HepG2 (cell line): Measurements from ENCODE around the gene ERCC6L2. TPM values are rescaled to one million over a fixed set of nuclear protein-coding genes. Genes with fewer than 3 reads are reported as not detected.

Experiments
- ATAC-seq: fragments of 200-7000 bp; cut with Tn5 transposase; 3 replicates; pipeline ENCODE4 v1.9.1; 2020; ENCODE audit warnings: mild to moderate bottlenecking, moderate library complexity
- BruUV-seq: library from RNA; stranded (reverse); fragments of 400-500 nt; replicated peaks from 2 replicates; lab custom pipeline; 2021; lab: Mats Ljungman, UMichigan
- CTCF ChIA-PET: fragments of 300-600 bp; formaldehyde crosslinking; extraction: SDS; loops from one replicate; lab custom pipeline; 2021; ENCODE audit warnings: low total read pairs, inconsistent platforms, low intra/inter-chr PET ratio; lab: Yijun Ruan, JAX
- POLR2A ChIA-PET: fragments of 350-600 bp; sonication (Branson Sonifier 250); formaldehyde crosslinking; loops from one replicate; lab custom pipeline; 2020; ENCODE audit warnings: antibody characterized with exemption, inconsistent platforms; lab: Yijun Ruan, JAX
- DNase-seq: peaks from one replicate; pipeline ENCODE4 v3.0.0-alpha.2; 2015; ENCODE audit warnings: low spot score
- FAIRE-seq: peaks from 3 replicates; lab custom pipeline; 2011; peaks lifted over from hg19 to GRCh38; lab: Jason Lieb, UNC
- H2AFZ ChIP-seq: one replicate; pipeline ENCODE4 v1.6.1; 2011; ENCODE audit warnings: low read length, inconsistent platforms
- H3K27ac ChIP-seq: fragments of 300-600 bp; 3 replicates; pipeline ENCODE4 v1.8.0; 2011; ENCODE audit warnings: mixed run types, mild to moderate bottlenecking, mixed read lengths, low read length, inconsistent platforms; ENCODE audit not compliant: insufficient read depth; ENCODE audit errors: extremely low read length
- H3K27me3 ChIP-seq, 2 experiments: fragments of 200-600 bp in 1 of 2; 2 replicates in 1 of 2; 3 replicates in 1 of 2; pipeline versions ENCODE4 v1.6.0 to v1.8.0; 2011; ENCODE audit warnings: low read length in 2 of 2, mild to moderate bottlenecking in 2 of 2, moderate library complexity in 2 of 2, inconsistent platforms in 1 of 2; ENCODE audit not compliant: insufficient read depth in 2 of 2, control insufficient read depth in 1 of 2
- H3K36me3 ChIP-seq, 2 experiments: fragments of 200-600 bp in 1 of 2; replicated peaks in 1 of 2; 2 replicates in 1 of 2; 3 replicates in 1 of 2; pipeline versions ENCODE4 v1.5.1 to v1.8.0; 2011; ENCODE audit warnings: low read length in 2 of 2, inconsistent platforms in 1 of 2; ENCODE audit not compliant: insufficient read depth in 2 of 2, control insufficient read depth in 1 of 2
- H3K4me1 ChIP-seq: 2 replicates; pipeline ENCODE4 v1.5.1; 2012; ENCODE audit warnings: low read length, inconsistent platforms; ENCODE audit not compliant: insufficient read depth
- H3K4me2 ChIP-seq: 2 replicates; pipeline ENCODE4 v1.6.0; 2011; ENCODE audit warnings: low read depth, low read length, inconsistent platforms
- H3K4me3 ChIP-seq, 3 experiments: fragments of 200-600 bp in 1 of 3; sonication (generic), shearing (Covaris generic) in 1 of 3; replicated peaks in 1 of 3; 2 replicates each; pipeline ENCODE4 v1.5.1; 2011 to 2016; ENCODE audit warnings: low read length in 3 of 3, inconsistent platforms in 2 of 3, low read depth in 2 of 3, mild to moderate bottlenecking in 2 of 3, control low read depth in 1 of 3, mixed read lengths in 1 of 3; ENCODE audit not compliant: insufficient read depth in 1 of 3
- H3K79me2 ChIP-seq: one replicate; pipeline ENCODE4 v1.6.1; 2011; ENCODE audit warnings: low read length, inconsistent platforms; ENCODE audit not compliant: insufficient read depth
- H3K9ac ChIP-seq: 2 replicates; pipeline ENCODE4 v1.6.0; 2011; ENCODE audit warnings: mild to moderate bottlenecking, low read depth, low read length, inconsistent platforms; ENCODE audit not compliant: insufficient read depth
- H3K9me3 ChIP-seq: 2 replicates; pipeline ENCODE4 v1.5.1; 2012; ENCODE audit warnings: mild to moderate bottlenecking, low read length
- H4K20me1 ChIP-seq: 2 replicates; pipeline ENCODE4 v1.6.0; 2011; ENCODE audit warnings: inconsistent platforms, mild to moderate bottlenecking, low read length, moderate library complexity; ENCODE audit not compliant: insufficient read depth
- ATM ChIP-seq: fragments of 450-650 bp; IDR thresholded peaks from 2 replicates; pipeline ENCODE4 v1.7.1; 2017; ENCODE audit warnings: mild to moderate bottlenecking, borderline replicate concordance
- BRCA1 ChIP-seq: sonication (generic); formaldehyde crosslinking; IDR thresholded peaks from 2 replicates; pipeline ENCODE4 v1.4.0; 2020; ENCODE audit warnings: missing genetic modification reagents
- CCDC6 ChIP-seq: sonication (generic); formaldehyde crosslinking; IDR thresholded peaks from 2 replicates; pipeline ENCODE4 v1.8.1; 2022; ENCODE audit warnings: mild to moderate bottlenecking, missing genetic modification reagents, moderate library complexity
- FOXK1 ChIP-seq: sonication (generic); formaldehyde crosslinking; IDR thresholded peaks from 2 replicates; pipeline ENCODE4 v1.4.0; 2020; ENCODE audit warnings: low read depth, missing genetic modification reagents, borderline replicate concordance
- HOXA7 ChIP-seq: sonication (generic); formaldehyde crosslinking; IDR thresholded peaks from 2 replicates; pipeline ENCODE4 v1.8.1; 2022; ENCODE audit warnings: mild to moderate bottlenecking, missing genetic modification reagents, moderate library complexity
- HOXD1 ChIP-seq: sonication (generic); formaldehyde crosslinking; IDR thresholded peaks from 2 replicates; pipeline ENCODE4 v1.5.0; 2020; ENCODE audit warnings: missing genetic modification reagents
- MAFF ChIP-seq: IDR thresholded peaks from 2 replicates; pipeline ENCODE4 v1.6.1; 2011; ENCODE audit warnings: low read depth, low read length, improper control_type of control experiment
- MTF1 ChIP-seq: sonication (generic); formaldehyde crosslinking; IDR thresholded peaks from 2 replicates; pipeline ENCODE4 v1.5.0; 2020; ENCODE audit warnings: missing genetic modification reagents
- NFE2 ChIP-seq: sonication (generic); formaldehyde crosslinking; IDR thresholded peaks from 2 replicates; pipeline ENCODE4 v1.4.0; 2020; ENCODE audit warnings: missing genetic modification reagents
- PPARG ChIP-seq: conservative IDR thresholded peaks from 2 replicates; pipeline ENCODE4 v1.6.1; 2016; ENCODE audit warnings: missing biosample characterization, missing genetic modification reagents
- PRPF4 ChIP-seq: fragments of 200-400 bp; formaldehyde crosslinking; IDR thresholded peaks from 2 replicates; pipeline ENCODE4 v1.6.1; 2016; ENCODE audit warnings: low read length, low read depth; ENCODE audit not compliant: poor library complexity, severe bottlenecking
- RARA ChIP-seq: IDR thresholded peaks from 2 replicates; pipeline ENCODE4 v1.6.1; 2016; ENCODE audit warnings: missing genetic modification reagents, missing compliant biosample characterization
- SP4 ChIP-seq: sonication (generic); formaldehyde crosslinking; IDR thresholded peaks from 2 replicates; pipeline ENCODE4 v1.8.1; 2023; ENCODE audit warnings: mild to moderate bottlenecking, missing genetic modification reagents
- ZEB1 ChIP-seq: IDR thresholded peaks from 2 replicates; pipeline ENCODE4 v1.6.1; 2012; ENCODE audit warnings: mild to moderate bottlenecking, low read depth, inconsistent platforms; ENCODE audit not compliant: insufficient replicate concordance
- ZNF570 ChIP-seq: sonication (generic); formaldehyde crosslinking; IDR thresholded peaks from 2 replicates; pipeline ENCODE4 v1.4.0; 2020; ENCODE audit warnings: mild to moderate bottlenecking, missing genetic modification reagents, borderline replicate concordance
- WGBS: methylation state at CpG from one replicate; pipeline ENCODE4 v1.1.6; 2017; ENCODE audit warnings: low lambda C conversion rate; 5-methylcytosine and 5-hydroxymethylcytosine counted together
- in situ Hi-C: cut with HindIII; loops from 2 replicates; pipeline ENCODE4 v1.10.0; 2017; ENCODE audit warnings: low pct_unique_long_range_greater_than_20kb; ENCODE audit not compliant: extremely low pct_ligation_motif_present
- intact Hi-C: fragments of 100-400 bp; cut with micrococcal nuclease; formaldehyde crosslinking; loops from one replicate; pipeline ENCODE4 v1.10.0; 2022; ENCODE audit not compliant: unreplicated experiment
- polyA plus RNA-seq, 8 experiments: library from polyadenylated mRNA; depleted of rRNA in 3 of 8; stranded (reverse) in 7 of 8; unstranded in 1 of 8; fragments of >200 nt; fragmentation: Illumina TruSeq in 4 of 8; extraction: Trizol in 4 of 8; gene quantifications; 2 replicates each; pipeline versions ENCODE4 v1.2.1 to v1.2.3, GENCODE V29; 2011 to 2016; ENCODE audit warnings: low read depth in 4 of 8, missing spikeins in 1 of 8, mixed read lengths in 1 of 8; ENCODE audit not compliant: insufficient read depth in 1 of 8
- total RNA-seq, 5 experiments: library from RNA; depleted of rRNA; stranded (reverse); fragments of >200 nt; fragmentation: Illumina TruSeq; extraction: Trizol; gene quantifications; 2 replicates each; pipeline ENCODE4 v1.2.3, GENCODE V29; 2016; ENCODE audit warnings: low read depth in 1 of 5
- TF ChIP-seq, protein P1 (sequence below): sonication (generic); formaldehyde crosslinking; IDR thresholded peaks from 2 replicates; pipeline ENCODE4 v1.8.0; 2022; ENCODE audit warnings: mild to moderate bottlenecking, missing genetic modification reagents, moderate library complexity
- TF ChIP-seq, protein P2 (sequence below): sonication (generic); formaldehyde crosslinking; IDR thresholded peaks from 2 replicates; pipeline ENCODE4 v1.4.0; 2020; ENCODE audit warnings: missing genetic modification reagents

Gene ERCC6L2
- total and polyA plus RNA-seq, 2 of the 13 experiments (the other 11 are each of a cell fraction or from before 2014, with no cell fraction given) = 13.4 to 45.9 TPM

DNA sequence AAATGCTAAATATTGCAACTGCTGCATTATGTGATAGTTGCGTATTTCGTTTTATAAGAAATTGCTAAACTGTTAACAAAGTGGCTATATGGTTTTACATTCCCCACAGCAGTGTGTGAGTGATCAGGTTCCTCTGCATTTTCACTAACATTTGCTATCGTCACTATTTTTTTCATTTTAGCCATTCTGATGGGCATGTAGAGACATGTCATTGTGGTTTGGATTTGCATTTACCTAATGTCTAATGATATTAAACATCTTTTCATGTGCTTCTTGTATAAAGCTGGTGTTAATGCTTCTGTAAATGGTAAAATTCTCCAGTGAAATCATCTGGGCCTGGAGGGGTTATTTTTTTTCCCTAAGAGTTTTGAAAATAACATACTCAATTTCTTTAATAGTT lies 61.6 kb downstream of the ERCC6L2 start:
- ChIA-PET POLR2A (no interaction called here), CTCF (no interaction called here)
- no TSS peak for BruUV-seq
- Histone ChIP-seq H2AFZ (no peak overlapping the region), H3K27ac (no peak overlapping the region), H3K36me3 (peaks cover 6 to 44% of the 10 kb centered on the region in 2 experiments), H3K4me3 (no peak overlapping the region), H3K9me3 (no peaks in the 10 kb centered on the region), H3K27me3 (no peaks in the 10 kb centered on the region), H4K20me1 (no peaks in the 10 kb centered on the region), H3K79me2 (peaks cover 4% of the 10 kb centered on the region), H3K9ac (no peak overlapping the region), H3K4me1 (no peaks in the 10 kb centered on the region), H3K4me2 (no peak overlapping the region)
- no peak for DNase-seq
- intact Hi-C loops (no loop called here), in situ Hi-C loops (no loop called here)
- 98% methylated on average over 3 of the region's 3 CpGs for WGBS
- TF ChIP-seq MAFF (0 out of 2 replicates have a peak, but pooled peaks have one; percentile 18), ZEB1 (no peak)
- TF ChIP-seq, protein P1, sequence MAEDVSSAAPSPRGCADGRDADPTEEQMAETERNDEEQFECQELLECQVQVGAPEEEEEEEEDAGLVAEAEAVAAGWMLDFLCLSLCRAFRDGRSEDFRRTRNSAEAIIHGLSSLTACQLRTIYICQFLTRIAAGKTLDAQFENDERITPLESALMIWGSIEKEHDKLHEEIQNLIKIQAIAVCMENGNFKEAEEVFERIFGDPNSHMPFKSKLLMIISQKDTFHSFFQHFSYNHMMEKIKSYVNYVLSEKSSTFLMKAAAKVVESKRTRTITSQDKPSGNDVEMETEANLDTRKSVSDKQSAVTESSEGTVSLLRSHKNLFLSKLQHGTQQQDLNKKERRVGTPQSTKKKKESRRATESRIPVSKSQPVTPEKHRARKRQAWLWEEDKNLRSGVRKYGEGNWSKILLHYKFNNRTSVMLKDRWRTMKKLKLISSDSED = no peak
- no peak for FAIRE-seq
- ATAC-seq = no peak

DNA sequence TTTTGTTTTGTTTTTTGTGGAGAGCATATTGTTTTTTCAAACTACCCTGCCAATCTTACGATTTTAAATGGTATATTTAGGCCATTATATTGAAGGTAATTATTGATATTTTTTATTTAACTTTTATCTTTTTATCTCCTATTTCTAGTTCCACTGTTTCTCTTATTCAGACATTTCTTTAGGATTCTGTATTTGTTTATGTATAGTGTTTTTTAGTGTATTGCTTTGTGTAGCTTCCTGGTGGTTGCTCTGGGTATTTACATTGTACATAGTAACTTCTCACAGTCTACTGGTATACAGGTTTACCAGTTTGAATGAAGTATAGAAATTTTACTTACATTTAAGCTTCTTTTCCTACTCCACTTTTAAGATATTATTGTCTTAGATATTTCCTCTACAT lies 63.2 kb downstream of the ERCC6L2 start:
- Histone ChIP-seq H3K9ac (no peak overlapping the region), H3K4me3 (no peak overlapping the region), H3K4me1 (no peaks in the 10 kb centered on the region), H3K27me3 (no peaks in the 10 kb centered on the region), H2AFZ (no peak overlapping the region), H3K27ac (no peak overlapping the region), H3K4me2 (no peak overlapping the region), H3K9me3 (no peaks in the 10 kb centered on the region), H3K79me2 (peaks cover 4% of the 10 kb centered on the region), H4K20me1 (no peaks in the 10 kb centered on the region), H3K36me3 (peaks cover 4 to 45% of the 10 kb centered on the region in 2 experiments)
- ATAC-seq (no peak), DNase-seq (no peak), FAIRE-seq (no peak)
- BruUV-seq = no TSS peak
- in situ Hi-C loops (no loop called here), intact Hi-C loops (no loop called here)
- WGBS = 96% methylated on average over 1 of the region's 1 CpG
- ChIA-PET CTCF (no interaction called here), POLR2A (no interaction called here)
- TF ChIP-seq ZNF570 (CRISPR knock-in tag) (no peak), HOXA7 (CRISPR knock-in tag) (no peak), CCDC6 (CRISPR knock-in tag) (no peak), NFE2 (no peak), MTF1 (CRISPR knock-in tag) (no peak), ATM (no peak), FOXK1 (CRISPR knock-in tag) (no peak), RARA (CRISPR knock-in tag) (no peak), PRPF4 (no peak), HOXD1 (CRISPR knock-in tag) (no peak), BRCA1 (CRISPR knock-in tag) (no peak), SP4 (CRISPR knock-in tag) (no peak), PPARG (no peak)
- TF ChIP-seq, protein P2, sequence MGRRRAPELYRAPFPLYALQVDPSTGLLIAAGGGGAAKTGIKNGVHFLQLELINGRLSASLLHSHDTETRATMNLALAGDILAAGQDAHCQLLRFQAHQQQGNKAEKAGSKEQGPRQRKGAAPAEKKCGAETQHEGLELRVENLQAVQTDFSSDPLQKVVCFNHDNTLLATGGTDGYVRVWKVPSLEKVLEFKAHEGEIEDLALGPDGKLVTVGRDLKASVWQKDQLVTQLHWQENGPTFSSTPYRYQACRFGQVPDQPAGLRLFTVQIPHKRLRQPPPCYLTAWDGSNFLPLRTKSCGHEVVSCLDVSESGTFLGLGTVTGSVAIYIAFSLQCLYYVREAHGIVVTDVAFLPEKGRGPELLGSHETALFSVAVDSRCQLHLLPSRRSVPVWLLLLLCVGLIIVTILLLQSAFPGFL (CRISPR knock-in tag) = no peak
